ENCODE data around the gene EXOC4. TPM values are rescaled to one million over a fixed set of nuclear protein-coding genes. Genes with fewer than 3 reads are reported as not detected.

EXOC4 gene
- total and polyA plus RNA-seq, 2 of the 8 experiments (the other 6 are each of a cell fraction or from before 2014, with no cell fraction given) = 27.0 to 67.3 TPM

DNA sequence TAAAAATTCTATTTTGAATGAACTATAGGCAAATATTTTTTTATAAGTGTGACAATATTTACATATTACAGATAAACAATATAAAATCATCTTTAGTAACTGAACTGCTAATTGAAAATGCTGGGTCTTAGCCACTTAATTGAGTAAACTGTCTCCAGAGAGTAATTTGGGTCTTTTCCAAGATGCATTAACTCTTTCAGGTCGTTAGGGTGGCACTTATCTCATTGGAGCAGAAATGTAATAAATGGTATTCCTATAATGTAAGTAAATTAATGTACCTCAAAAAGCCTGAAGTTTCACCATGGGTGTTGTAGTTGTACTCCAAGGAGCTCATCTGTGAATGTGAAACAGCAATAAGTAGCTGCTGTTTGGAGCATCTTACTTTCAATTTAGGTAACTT lies 208.5 kb downstream of the EXOC4 start:
- H4K20me1 ChIP-seq (replicated peaks in 1 of 2; ENCODE audit: control insufficient read depth in 1 of 2, insufficient read depth in 2 of 2, low read length in 2 of 2) = no peaks in the 10 kb centered on the region
- H2AFZ ChIP-seq (ENCODE audit: low read length) = no peak overlapping the region
- DNase-seq (ENCODE audit: low read depth in 1 of 2, low spot score in 2 of 2) (no peak), FAIRE-seq (no peak)
- no peak overlapping the region for H4K8ac ChIP-seq (ENCODE audit: extremely low read depth, insufficient read depth, low read length)
- 58% methylated on average over 1 of the region's 1 CpG; no CpG with 5 or more reads in 1 of the 2 experiments for WGBS, 2 experiments (ENCODE audit: extremely low coverage in 1 of 2, insufficient coverage in 1 of 2, insufficient read length in 1 of 2, insufficient replicate concordance in 2 of 2, low coverage in 1 of 2, low lambda C conversion rate in 2 of 2, missing lambda C conversion rate in 1 of 2)
- peaks cover 0 to 3% (median 0%) of the 10 kb centered on the region in 4 experiments; a peak in 1 of 7 replicates for H3K4me1 ChIP-seq (replicated peaks in 1 of 4; ENCODE audit: control insufficient read depth in 3 of 4, insufficient read depth in 4 of 4, low read length in 3 of 4)
- H2BK120ac ChIP-seq (replicated peaks; ENCODE audit: low read depth, low read length) = no peak overlapping the region
- POLR2A ChIA-PET (ENCODE audit: partially characterized antibody) = no interaction called here
- CTCF ChIA-PET (ENCODE audit: partially characterized antibody) = no interaction called here
- no peak overlapping the region for H2BK12ac ChIP-seq (ENCODE audit: low read depth, low read length)
- no peaks in the 10 kb centered on the region for H3K23me2 ChIP-seq (ENCODE audit: low read depth, low read length)
- no peaks in the 10 kb centered on the region for H3K27me3 ChIP-seq (replicated peaks in 1 of 4; ENCODE audit: control insufficient read depth in 3 of 4, extremely low read depth in 1 of 4, insufficient read depth in 3 of 4, low read length in 3 of 4)
- no peak overlapping the region for H3K18ac ChIP-seq (ENCODE audit: extremely low read depth, low read length)
- no peak overlapping the region for H2AK5ac ChIP-seq (ENCODE audit: low read depth, low read length)
- no peaks in the 10 kb centered on the region for H3K36me3 ChIP-seq (ENCODE audit: control insufficient read depth in 2 of 4, insufficient read depth in 4 of 4, low read length in 3 of 4)
- H3K79me1 ChIP-seq (ENCODE audit: low read depth, low read length) = no peaks in the 10 kb centered on the region
- no peak overlapping the region for H3K23ac ChIP-seq (ENCODE audit: insufficient read length)
- H3K9ac ChIP-seq (replicated peaks in 1 of 4; ENCODE audit: extremely low read depth in 1 of 4, low read depth in 3 of 4, low read length in 3 of 4) = no peak overlapping the region
- H3K14ac ChIP-seq (ENCODE audit: insufficient read length) = no peak overlapping the region
- no peak overlapping the region for H3K4ac ChIP-seq (replicated peaks; ENCODE audit: insufficient read length, low read depth, low read length)
- no peak overlapping the region for H2BK15ac ChIP-seq (ENCODE audit: low read length)
- H3K4me3 ChIP-seq (ENCODE audit: extremely low read depth in 1 of 4, insufficient read depth in 2 of 4, low read depth in 3 of 4, low read length in 4 of 4) = no peak overlapping the region
- no peak overlapping the region for H3K56ac ChIP-seq (replicated peaks; ENCODE audit: insufficient read length, low read depth, low read length)
- no peak overlapping the region for H4K5ac ChIP-seq (ENCODE audit: insufficient read length, low read depth, low read length)
- H3K27ac ChIP-seq (ENCODE audit: low read depth, low read length) = no peak overlapping the region
- H3K79me2 ChIP-seq (ENCODE audit: control insufficient read depth in 1 of 2, insufficient read depth in 2 of 2, low read length in 2 of 2) = no peaks in the 10 kb centered on the region
- H3K9me3 ChIP-seq (ENCODE audit: insufficient read depth in 2 of 2, low read depth in 1 of 2, low read length in 1 of 2) = no peaks in the 10 kb centered on the region
- H2BK20ac ChIP-seq (ENCODE audit: low read length) = no peak overlapping the region
- no peak overlapping the region for H2BK5ac ChIP-seq (ENCODE audit: low read depth, low read length)
- no peak overlapping the region for H3K4me2 ChIP-seq (ENCODE audit: insufficient read depth in 1 of 2, low read depth in 2 of 2, low read length in 2 of 2)
- no peak overlapping the region for H4K91ac ChIP-seq (replicated peaks; ENCODE audit: insufficient read length, low read length)
- TF ChIP-seq USF2 (IDR thresholded peaks at IDR 0.05; ENCODE audit: low read length) (no peak), SAP30 (IDR thresholded peaks at IDR 0.05; ENCODE audit: insufficient read depth, insufficient replicate concordance, low read length) (no peak), KDM1A (IDR thresholded peaks at IDR 0.05; ENCODE audit: borderline replicate concordance, low read length) (no peak), BRCA1 (IDR thresholded peaks at IDR 0.05; ENCODE audit: low read depth, low read length) (no peak), RBBP5 (IDR thresholded peaks at IDR 0.05; ENCODE audit: borderline replicate concordance, low read depth, low read length) (no peak)
